HG03558 (cell line): ENCODE measurements around the gene RSBN1.
"Not testable (repeated sequence)": the region's sequence is repeated elsewhere in the genome, so short reads cannot be mapped to it uniquely, and the experiment has no call there.

Source experiments
- ATAC-seq: cut with Tn5 transposase; IDR thresholded peaks from one replicate; pipeline ENCODE4 v1.9.1; 2021; ENCODE audit warnings: moderate number of reproducible peaks; ENCODE audit not compliant: unreplicated experiment; ENCODE audit errors: extremely low read depth

RSBN1 gene

GRCh38 chr1:113811888-113812660, at the start of gene RSBN1:
TSS of gene RSBN1 (minus strand) at chr1:113812476. CDS start at chr1:113812412, 64 bp downstream.
- peak; percentile 84 for ATAC-seq

GRCh38 chr1:113861641-113862040, 49.4 kb upstream of the RSBN1 start:
- no peak for ATAC-seq

GRCh38 chr1:113860891-113861290, 48.6 kb upstream of the RSBN1 start:
- no peak for ATAC-seq

- peak; percentile 89 for ATAC-seq
Measured at GRCh38 chr1:113859478-113860175, 47.4 kb upstream of the RSBN1 start.

GRCh38 chr1:113858982-113859381, 46.7 kb upstream of the RSBN1 start:
- ATAC-seq: no peak

- ATAC-seq: no peak
Measured at GRCh38 chr1:113858418-113858817, 46.1 kb upstream of the RSBN1 start.

GRCh38 chr1:113857776-113858175, 45.5 kb upstream of the RSBN1 start:
- ATAC-seq: no peak

GRCh38 chr1:113856401-113856790, 44.1 kb upstream of the RSBN1 start:
- no peak for ATAC-seq

- no peak for ATAC-seq
Measured at GRCh38 chr1:113855630-113856400, 43.5 kb upstream of the RSBN1 start.

- no peak for ATAC-seq
Measured at GRCh38 chr1:113854234-113854633, 42.0 kb upstream of the RSBN1 start.

GRCh38 chr1:113852694-113853093, 40.4 kb upstream of the RSBN1 start:
- ATAC-seq: not testable (repeated sequence)

- no peak for ATAC-seq
Measured at GRCh38 chr1:113850127-113850796, 38.0 kb upstream of the RSBN1 start.

- no peak for ATAC-seq
Measured at GRCh38 chr1:113849072-113849471, 36.8 kb upstream of the RSBN1 start.

GRCh38 chr1:113846391-113847035, 34.2 kb upstream of the RSBN1 start:
- ATAC-seq: no peak

GRCh38 chr1:113836534-113836933, 24.3 kb upstream of the RSBN1 start:
- ATAC-seq: no peak

- no peak for ATAC-seq
Measured at GRCh38 chr1:113835686-113836290, 23.5 kb upstream of the RSBN1 start.

GRCh38 chr1:113834716-113835115, 22.4 kb upstream of the RSBN1 start:
- no peak for ATAC-seq

GRCh38 chr1:113830039-113830438, 17.8 kb upstream of the RSBN1 start:
- no peak for ATAC-seq

- no peak for ATAC-seq
Measured at GRCh38 chr1:113821916-113822315, 9.6 kb upstream of the RSBN1 start.

- ATAC-seq: no peak
Measured at GRCh38 chr1:113818578-113818977, 6.3 kb upstream of the RSBN1 start.
